T-cell (primary cell): Measurements from ENCODE around the gene PTTG1IP. TPM values are rescaled to one million over a fixed set of nuclear protein-coding genes. Genes with fewer than 3 reads are reported as not detected.

Experiments
- ATAC-seq, 4 experiments: fragments of 200-7000 bp in 3 of 4; fragments of 150-1000 bp in 1 of 4; cut with Tn5 transposase; replicated peaks in 1 of 4; 1 replicate in 3 of 4; 2 replicates in 1 of 4; pipeline ENCODE4 v1.10.0; 2021; ENCODE audit warnings: moderate library complexity in 3 of 4, mild to moderate bottlenecking in 2 of 4, moderate number of reproducible peaks in 1 of 4
- CTCF ChIA-PET, 2 donors: fragments of 300-600 bp; sonication (Branson Sonifier 250); formaldehyde crosslinking; loops; one replicate each; lab custom pipeline; 2022; ENCODE audit warnings: antibody characterized with exemption in 2 of 2; lab: Charles Lee
- POLR2A ChIA-PET, 2 donors: fragments of 300-600 bp; sonication (Branson Sonifier 250); formaldehyde crosslinking; loops; one replicate each; lab custom pipeline; 2022; ENCODE audit warnings: antibody characterized with exemption in 2 of 2; lab: Charles Lee
- DNase-seq, 35 experiments: peaks; one replicate each; pipeline versions ENCODE4 v3.0.0 to v3.0.0-alpha.2; 2013 to 2023
- H3K27ac ChIP-seq: one replicate; pipeline ENCODE4 v1.5.1; 2013; ENCODE audit warnings: low read length
- H3K27me3 ChIP-seq, 2 experiments: replicated peaks in 1 of 2; 1 replicate in 1 of 2; 2 replicates in 1 of 2; pipeline versions ENCODE4 v1.6.1 to v1.7.0; 2013; ENCODE audit warnings: low read length in 1 of 2, mixed read lengths in 1 of 2; ENCODE audit not compliant: control insufficient read depth in 2 of 2, insufficient read depth in 2 of 2; ENCODE audit errors: extremely low read depth in 1 of 2
- H3K36me3 ChIP-seq, 2 donors: 1 replicate in 1 of 2; 2 replicates in 1 of 2; pipeline versions ENCODE4 v1.6.1 to v1.7.0; 2013; ENCODE audit warnings: low read length in 1 of 2; ENCODE audit not compliant: control insufficient read depth in 2 of 2, insufficient read depth in 1 of 2; ENCODE audit errors: extremely low read depth in 1 of 2
- H3K4me1 ChIP-seq, 2 experiments: 1 replicate in 1 of 2; 2 replicates in 1 of 2; pipeline versions ENCODE4 v1.6.1 to v1.7.0; 2013; ENCODE audit warnings: low read length in 2 of 2, mixed read lengths in 1 of 2; ENCODE audit not compliant: insufficient read depth in 2 of 2, control insufficient read depth in 1 of 2; ENCODE audit errors: extremely low read depth in 1 of 2
- H3K4me3 ChIP-seq, 2 donors: 1 replicate in 1 of 2; 2 replicates in 1 of 2; pipeline versions ENCODE4 v1.5.1 to v1.7.0; 2013; ENCODE audit warnings: mild to moderate bottlenecking in 2 of 2, low read length in 1 of 2, moderate library complexity in 1 of 2; ENCODE audit not compliant: control insufficient read depth in 1 of 2; ENCODE audit errors: extremely low read depth in 1 of 2
- H3K9me3 ChIP-seq: 2 replicates; pipeline ENCODE4 v1.7.0; 2013
- H3K27ac Mint-ChIP-seq, 2 donors: one replicate each; pipeline ENCODE4 v1.8.0; 2020 to 2021; ENCODE audit warnings: mild to moderate bottlenecking in 2 of 2, mixed read lengths in 2 of 2
- H3K27me3 Mint-ChIP-seq, 2 donors: one replicate each; pipeline ENCODE4 v1.8.0; 2021 to 2022; ENCODE audit warnings: mixed read lengths in 2 of 2
- H3K36me3 Mint-ChIP-seq: one replicate; pipeline ENCODE4 v1.8.0; 2021; ENCODE audit warnings: mixed read lengths
- H3K4me1 Mint-ChIP-seq, 3 donors: one replicate each; pipeline ENCODE4 v1.8.0; 2020 to 2022; ENCODE audit warnings: mixed read lengths in 3 of 3, mild to moderate bottlenecking in 1 of 3
- H3K4me3 Mint-ChIP-seq, 3 donors: one replicate each; pipeline ENCODE4 v1.8.0; 2020 to 2022; ENCODE audit warnings: mild to moderate bottlenecking in 3 of 3, mixed read lengths in 3 of 3, moderate library complexity in 3 of 3
- H3K9me3 Mint-ChIP-seq, 3 donors: one replicate each; pipeline ENCODE4 v1.8.0; 2020 to 2022; ENCODE audit warnings: mixed read lengths in 3 of 3
- WGBS: methylation state at CpG from one replicate; pipeline ENCODE4 v1.1.5; 2013; ENCODE audit warnings: missing lambda C conversion rate; ENCODE audit not compliant: insufficient coverage; 5-methylcytosine and 5-hydroxymethylcytosine counted together
- total RNA-seq, 35 experiments: library from RNA in 6 of 35; stranded (reverse) in 6 of 35; fragments of 120-200 nt in 1 of 35; gene quantifications; one replicate each; pipeline versions ENCODE4 v1.2.1 to v1.2.4 and lab custom pipeline; 2013 to 2026

The PTTG1IP gene
- total RNA-seq, 5 donors from 2014 or later (not counting 1 experiment from before 2014, with no cell fraction given): 73.4 to 91.1 (median 90.2) TPM

DNA sequence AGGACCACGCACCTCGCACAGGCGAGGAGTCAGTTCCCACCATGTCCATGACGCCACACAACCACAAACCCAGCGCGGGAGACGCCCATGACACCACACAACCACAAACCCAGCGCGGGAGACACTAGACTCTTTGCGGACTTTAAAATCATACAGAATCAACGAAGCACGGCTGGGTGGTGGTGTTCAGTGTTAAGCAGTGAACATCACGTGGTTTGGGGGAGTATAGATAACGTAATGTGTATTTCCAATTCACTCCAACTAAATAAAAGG is 19.2 kb downstream of the PTTG1IP start:
- ChIA-PET CTCF (no interaction called here), POLR2A (interaction anchor here in 1 of 2 donors (0.6 kb wide), 1 partner anchor 19 kb away, joined by 3 read pairs; no protein-coding TSS in a partner anchor)
- no peak overlapping the region for H3K4me3 ChIP-seq
- Mint-ChIP-seq H3K36me3 (peaks cover 50% of the 10 kb centered on the region), H3K4me1 (peaks cover 42 to 55% (median 53%) of the 10 kb centered on the region in 3 donors), H3K9me3 (no peaks in the 10 kb centered on the region), H3K4me3 (peak overlapping the region; percentile 21 to 57 (median 24)), H3K27ac (peak overlapping the region; percentile 86 to 91), H3K27me3 (no peaks in the 10 kb centered on the region)
- peaks cover 9 to 84% of the 10 kb centered on the region in 2 donors for H3K36me3 ChIP-seq
- peak overlapping the region; percentile 28 for H3K27ac ChIP-seq
- H3K4me1 ChIP-seq: peaks cover 8 to 27% of the 10 kb centered on the region in 2 experiments
- H3K27me3 ChIP-seq: no peaks in the 10 kb centered on the region
- no peaks in the 10 kb centered on the region for H3K9me3 ChIP-seq
- peak in 5 of 35 experiments; percentile 13 to 31 (median 28) for DNase-seq
- WGBS: 60% methylated on average over 1 of the region's 14 CpGs
- ATAC-seq: peak; percentile 10 to 61 (median 25)

DNA sequence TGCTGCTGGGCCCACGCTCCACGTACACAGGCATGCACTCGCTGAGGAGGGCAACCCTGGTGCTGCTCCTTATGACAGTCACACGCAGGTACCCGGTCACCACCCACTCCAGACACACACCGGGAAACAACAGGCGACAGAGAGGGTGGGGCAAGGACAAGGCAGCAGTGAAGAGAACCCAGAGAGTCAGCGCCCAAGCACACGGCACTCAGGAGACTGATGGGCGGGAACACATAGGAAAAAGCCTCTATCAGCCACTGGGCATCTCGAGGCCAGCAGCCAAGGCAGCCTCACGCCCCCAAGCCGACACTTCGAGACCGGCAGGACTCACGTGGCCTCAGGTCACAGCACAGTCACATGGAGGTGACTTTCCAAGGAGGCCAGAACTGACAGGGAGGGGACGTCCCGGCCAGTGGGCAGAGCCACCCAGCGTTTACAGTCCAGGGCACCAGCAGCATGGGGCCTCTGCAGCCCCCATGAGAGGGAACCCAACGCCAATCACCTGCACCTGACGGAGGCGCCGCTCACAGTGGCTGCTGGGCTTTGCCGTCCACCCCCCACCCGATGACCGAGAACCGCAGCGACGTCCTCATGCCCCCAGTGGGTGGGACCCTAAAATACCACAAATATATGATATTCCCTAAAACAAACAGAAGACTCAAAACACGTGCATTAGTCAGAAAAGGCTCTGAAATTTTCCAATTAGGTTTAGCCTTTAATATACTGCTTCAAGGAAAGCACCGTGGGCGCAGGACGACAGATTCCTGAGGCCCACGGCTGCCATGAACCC is 19.7 kb downstream of the PTTG1IP start:
- H3K27me3 Mint-ChIP-seq: no peaks in the 10 kb centered on the region
- 92% methylated on average over 26 of the region's 34 CpGs for WGBS
- H3K27ac ChIP-seq: peak overlapping the region; percentile 28
- DNase-seq (no peak), ATAC-seq (no peak)
- peaks cover 8 to 27% of the 10 kb centered on the region in 2 experiments for H3K4me1 ChIP-seq
- H3K4me1 Mint-ChIP-seq: peaks cover 42 to 53% (median 52%) of the 10 kb centered on the region in 3 donors
- H3K36me3 ChIP-seq: peaks cover 9 to 82% of the 10 kb centered on the region in 2 donors
- ChIA-PET CTCF (interaction anchor here in 1 of 2 donors (1.4 kb wide), 1 partner anchor 60 kb away, joined by 3 read pairs; no protein-coding TSS in a partner anchor), POLR2A (no interaction called here)
- peak overlapping the region in 2 of 3 donors; percentile 24 to 57 for H3K4me3 Mint-ChIP-seq
- no peak overlapping the region for H3K4me3 ChIP-seq
- no peaks in the 10 kb centered on the region for H3K9me3 Mint-ChIP-seq
- H3K27me3 ChIP-seq: no peaks in the 10 kb centered on the region
- peak overlapping the region; percentile 86 to 91 for H3K27ac Mint-ChIP-seq
- no peaks in the 10 kb centered on the region for H3K9me3 ChIP-seq
- H3K36me3 Mint-ChIP-seq: peaks cover 44% of the 10 kb centered on the region

DNA sequence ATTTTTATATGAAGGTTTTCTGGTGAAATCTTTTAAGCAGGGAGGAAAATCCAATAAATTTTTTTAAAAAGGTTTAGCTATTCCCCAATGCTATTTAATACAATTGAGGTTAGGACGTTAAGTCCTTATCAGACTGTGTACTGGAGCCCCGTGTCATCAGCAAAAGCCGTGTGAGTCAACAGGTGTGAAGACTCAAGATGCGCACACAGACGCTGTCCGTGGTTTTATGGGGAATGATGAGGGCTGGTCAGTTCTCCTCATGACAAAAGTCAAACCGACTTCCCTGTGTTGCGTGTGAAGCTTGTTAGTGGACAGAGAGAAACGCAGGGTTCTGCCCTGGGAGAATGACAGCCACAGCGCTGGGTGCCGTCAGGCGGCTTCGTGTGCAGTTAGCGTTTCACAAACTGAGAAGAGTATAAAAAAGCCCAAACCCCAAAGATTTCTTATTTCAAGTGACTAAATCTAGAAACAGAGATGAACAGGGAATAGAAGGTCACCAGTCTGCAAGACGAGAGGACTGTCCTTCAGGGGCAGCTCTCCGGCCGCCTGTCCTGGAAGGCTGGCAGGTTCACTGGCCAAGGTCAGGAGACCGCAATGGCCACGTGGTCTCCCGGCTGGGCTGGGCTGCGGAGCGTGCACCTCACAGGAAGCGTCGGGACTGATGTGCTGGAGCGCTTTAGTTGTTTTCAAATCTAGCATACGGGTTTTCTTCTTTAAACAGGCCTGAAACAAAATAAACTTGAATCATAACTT is 22.4 kb downstream of the PTTG1IP start:
- Histone ChIP-seq H3K27ac (no peak overlapping the region), H3K36me3 (peaks cover 3 to 59% of the 10 kb centered on the region in 2 donors), H3K9me3 (no peaks in the 10 kb centered on the region), H3K4me3 (no peak overlapping the region), H3K27me3 (no peaks in the 10 kb centered on the region), H3K4me1 (peaks cover 10 to 37% of the 10 kb centered on the region in 2 experiments)
- peak overlapping the region in 1 of 3 donors; percentile 45 for H3K4me3 Mint-ChIP-seq
- peak overlapping the region; percentile 82 to 84 for H3K27ac Mint-ChIP-seq
- peaks cover 47 to 60% (median 57%) of the 10 kb centered on the region in 3 donors for H3K4me1 Mint-ChIP-seq
- POLR2A ChIA-PET: no interaction called here
- ATAC-seq (peak in 1 of 4 experiments; percentile 3), DNase-seq (no peak)
- WGBS: 74% methylated on average over 18 of the region's 26 CpGs
- no peaks in the 10 kb centered on the region for H3K9me3 Mint-ChIP-seq
- peaks cover 28% of the 10 kb centered on the region for H3K36me3 Mint-ChIP-seq
- H3K27me3 Mint-ChIP-seq: no peaks in the 10 kb centered on the region
- CTCF ChIA-PET: no interaction called here

DNA sequence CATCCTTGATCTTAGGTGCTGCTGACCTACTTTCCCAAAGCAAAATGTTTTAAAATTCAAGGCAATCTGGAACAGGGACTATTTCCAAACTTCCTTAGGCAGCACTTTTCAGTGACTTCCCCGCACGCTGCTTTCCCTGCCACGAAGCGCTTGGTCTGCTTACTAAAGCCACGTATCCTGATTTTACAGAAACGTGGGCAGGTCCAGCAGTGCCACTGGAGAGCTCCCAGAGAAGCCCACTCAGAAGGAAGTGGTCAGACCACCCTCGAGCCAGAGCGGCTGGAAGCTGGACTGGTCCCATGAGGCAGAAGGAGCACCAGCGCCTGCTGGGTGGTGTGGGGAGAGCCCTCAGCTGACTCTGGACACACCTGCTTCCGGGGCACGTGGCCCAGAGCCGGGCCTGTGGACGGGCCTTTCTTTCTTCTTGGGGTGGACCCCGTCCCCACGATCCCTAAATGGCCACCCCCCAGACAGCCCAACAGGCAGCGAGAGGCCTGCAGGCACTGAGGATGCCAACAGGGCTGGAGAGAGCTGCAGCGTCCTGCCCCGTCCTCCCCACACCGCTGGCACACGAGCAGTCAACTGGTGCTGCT is 23.2 kb downstream of the PTTG1IP start:
- Mint-ChIP-seq H3K27ac (no peak overlapping the region), H3K36me3 (peaks cover 22% of the 10 kb centered on the region), H3K4me1 (peaks cover 45 to 57% (median 56%) of the 10 kb centered on the region in 3 donors), H3K4me3 (no peak overlapping the region), H3K9me3 (no peaks in the 10 kb centered on the region), H3K27me3 (no peaks in the 10 kb centered on the region)
- Histone ChIP-seq H3K27ac (no peak overlapping the region), H3K4me3 (no peak overlapping the region), H3K4me1 (peaks cover 13 to 44% of the 10 kb centered on the region in 2 experiments), H3K9me3 (no peaks in the 10 kb centered on the region), H3K36me3 (peaks cover 3 to 51% of the 10 kb centered on the region in 2 donors), H3K27me3 (peaks cover 0 to 4% of the 10 kb centered on the region in 2 experiments)
- ATAC-seq (no peak), DNase-seq (no peak)
- CTCF ChIA-PET: no interaction called here
- WGBS: 93% methylated on average over 16 of the region's 20 CpGs
- POLR2A ChIA-PET: no interaction called here

DNA sequence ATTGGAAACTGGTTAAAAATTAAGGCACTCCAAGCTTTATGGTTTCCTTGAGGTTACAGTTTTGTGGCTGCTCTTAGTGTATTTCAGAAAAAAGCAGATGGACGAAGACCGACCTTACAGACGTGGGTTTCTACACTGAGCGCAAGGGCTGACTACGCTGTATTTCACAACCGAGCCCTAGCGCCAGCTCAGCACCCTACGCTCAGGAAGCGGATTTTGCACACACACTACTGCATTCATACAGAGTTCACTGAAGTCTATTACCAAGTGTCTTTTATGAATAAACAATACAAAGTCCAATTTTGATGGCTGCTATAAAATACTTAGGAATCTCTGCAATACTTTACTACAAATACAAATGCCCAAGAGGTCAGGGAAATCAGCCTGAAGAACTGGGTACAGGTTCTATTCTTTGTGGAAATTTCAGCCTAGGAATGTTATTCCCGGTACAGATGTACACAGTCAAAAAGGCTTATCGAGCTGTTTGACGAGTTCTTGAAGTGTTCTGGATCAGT is 23.8 kb downstream of the PTTG1IP start:
- CTCF ChIA-PET: no interaction called here

More for the DNA sequence above, 23.8 kb downstream of the PTTG1IP start:
- DNase-seq (no peak), ATAC-seq (no peak)
- H3K4me3 ChIP-seq: no peak overlapping the region
- H3K27me3 ChIP-seq: peaks cover 0 to 6% of the 10 kb centered on the region in 2 experiments
- peaks cover 13 to 40% of the 10 kb centered on the region in 2 experiments for H3K4me1 ChIP-seq
- no peak overlapping the region for H3K4me3 Mint-ChIP-seq
- H3K36me3 Mint-ChIP-seq: peaks cover 19% of the 10 kb centered on the region
- no peak overlapping the region for H3K27ac ChIP-seq
- H3K36me3 ChIP-seq: peaks cover 3 to 45% of the 10 kb centered on the region in 2 donors
- peaks cover 38 to 54% (median 53%) of the 10 kb centered on the region in 3 donors for H3K4me1 Mint-ChIP-seq
- H3K9me3 Mint-ChIP-seq: no peaks in the 10 kb centered on the region
- 94% methylated on average over 10 of the region's 12 CpGs for WGBS
- no peak overlapping the region for H3K27ac Mint-ChIP-seq
- H3K9me3 ChIP-seq: no peaks in the 10 kb centered on the region
- H3K27me3 Mint-ChIP-seq: no peaks in the 10 kb centered on the region
- POLR2A ChIA-PET: no interaction called here
